HG03558 (cell line): ENCODE data around the gene UQCC2.

Source experiments
- ATAC-seq: cut with Tn5 transposase; IDR thresholded peaks from one replicate; pipeline ENCODE4 v1.9.1; 2021; ENCODE audit warnings: moderate number of reproducible peaks; ENCODE audit not compliant: unreplicated experiment; ENCODE audit errors: extremely low read depth

UQCC2 gene

GRCh38 chr6:33679761-33680160 is 31.7 kb downstream of the UQCC2 start:
- ATAC-seq, result no peak

- no peak for ATAC-seq
Measured at GRCh38 chr6:33678932-33679490, 32.5 kb downstream of the UQCC2 start.

- no peak for ATAC-seq
Measured at GRCh38 chr6:33678233-33678931, 33.1 kb downstream of the UQCC2 start.

GRCh38 chr6:33677689-33678088 is 33.8 kb downstream of the UQCC2 start:
- ATAC-seq, result no peak

- no peak for ATAC-seq
Measured at GRCh38 chr6:33677143-33677660, 34.3 kb downstream of the UQCC2 start.

- ATAC-seq, result no peak
Measured at GRCh38 chr6:33676416-33677142, 34.9 kb downstream of the UQCC2 start.

GRCh38 chr6:33675968-33676367 is 35.5 kb downstream of the UQCC2 start:
- no peak for ATAC-seq

- no peak for ATAC-seq
Measured at GRCh38 chr6:33673851-33674250, 37.6 kb downstream of the UQCC2 start.

- ATAC-seq, result no peak
Measured at GRCh38 chr6:33672808-33673207, 38.7 kb downstream of the UQCC2 start.

GRCh38 chr6:33671744-33672072 is 39.8 kb downstream of the UQCC2 start:
- ATAC-seq, result no peak

GRCh38 chr6:33670971-33671743 is 40.3 kb downstream of the UQCC2 start:
- ATAC-seq, result no peak

GRCh38 chr6:33670086-33670660 is 41.3 kb downstream of the UQCC2 start:
- no peak for ATAC-seq

GRCh38 chr6:33668914-33669313 is 42.6 kb downstream of the UQCC2 start:
- ATAC-seq, result no peak

- no peak for ATAC-seq
Measured at GRCh38 chr6:33668328-33668727, 43.2 kb downstream of the UQCC2 start.

GRCh38 chr6:33667776-33668175 is 43.7 kb downstream of the UQCC2 start:
- no peak for ATAC-seq

- no peak for ATAC-seq
Measured at GRCh38 chr6:33667072-33667471, 44.4 kb downstream of the UQCC2 start.

- no peak for ATAC-seq
Measured at GRCh38 chr6:33665957-33666356, 45.5 kb downstream of the UQCC2 start.

GRCh38 chr6:33664506-33665057 is 46.9 kb downstream of the UQCC2 start:
- no peak for ATAC-seq

- no peak for ATAC-seq
Measured at GRCh38 chr6:33663727-33664449, 47.6 kb downstream of the UQCC2 start.
